ENCODE results near the gene ROBO1. TPM values are rescaled to one million over a fixed set of nuclear protein-coding genes. Genes with fewer than 3 reads are reported as not detected.
A peak's percentile ranks its signal among the peaks of the same experiment; 100 is the strongest.

ROBO1 gene
- total RNA-seq, 6 experiments from 2014 or later = 1.1 to 7.2 (median 4.3) TPM

DNA sequence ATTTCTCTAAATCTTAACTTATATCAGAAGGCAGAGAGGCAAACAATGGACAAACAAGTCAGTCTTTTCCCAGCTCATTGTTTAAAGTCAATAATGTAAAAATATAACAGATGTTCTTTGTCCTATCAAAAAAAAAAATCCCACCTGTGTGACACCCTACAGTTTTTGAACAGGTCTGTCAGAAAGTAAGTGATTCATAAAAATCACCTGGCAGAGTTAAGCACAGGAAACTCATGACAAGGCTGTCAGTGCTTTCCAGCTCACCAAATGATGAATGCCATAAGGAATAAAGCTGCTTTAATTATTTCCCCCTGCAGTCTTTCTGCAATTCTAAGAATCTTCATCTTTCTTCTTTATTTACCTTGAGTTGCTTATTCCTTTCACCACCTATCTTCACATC lies 30.3 kb downstream of the ROBO1 start:
- intact Hi-C loops (cut with DNase I) = no loop called here
- Histone ChIP-seq H3K27ac (no peak overlapping the region), H3K4me1 (no peaks in the 10 kb centered on the region), H3K36me3 (no peaks in the 10 kb centered on the region), H3K27me3 (no peaks in the 10 kb centered on the region), H3K9me3 (no peaks in the 10 kb centered on the region), H3K4me3 (no peak overlapping the region)
- TF ChIP-seq, protein P1, sequence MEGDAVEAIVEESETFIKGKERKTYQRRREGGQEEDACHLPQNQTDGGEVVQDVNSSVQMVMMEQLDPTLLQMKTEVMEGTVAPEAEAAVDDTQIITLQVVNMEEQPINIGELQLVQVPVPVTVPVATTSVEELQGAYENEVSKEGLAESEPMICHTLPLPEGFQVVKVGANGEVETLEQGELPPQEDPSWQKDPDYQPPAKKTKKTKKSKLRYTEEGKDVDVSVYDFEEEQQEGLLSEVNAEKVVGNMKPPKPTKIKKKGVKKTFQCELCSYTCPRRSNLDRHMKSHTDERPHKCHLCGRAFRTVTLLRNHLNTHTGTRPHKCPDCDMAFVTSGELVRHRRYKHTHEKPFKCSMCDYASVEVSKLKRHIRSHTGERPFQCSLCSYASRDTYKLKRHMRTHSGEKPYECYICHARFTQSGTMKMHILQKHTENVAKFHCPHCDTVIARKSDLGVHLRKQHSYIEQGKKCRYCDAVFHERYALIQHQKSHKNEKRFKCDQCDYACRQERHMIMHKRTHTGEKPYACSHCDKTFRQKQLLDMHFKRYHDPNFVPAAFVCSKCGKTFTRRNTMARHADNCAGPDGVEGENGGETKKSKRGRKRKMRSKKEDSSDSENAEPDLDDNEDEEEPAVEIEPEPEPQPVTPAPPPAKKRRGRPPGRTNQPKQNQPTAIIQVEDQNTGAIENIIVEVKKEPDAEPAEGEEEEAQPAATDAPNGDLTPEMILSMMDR (IDR thresholded peaks at IDR 0.05) = no peak
- TF ChIP-seq POLR2A (IDR thresholded peaks at IDR 0.05) = no peak
- no peak for ATAC-seq
- no peak for DNase-seq

DNA sequence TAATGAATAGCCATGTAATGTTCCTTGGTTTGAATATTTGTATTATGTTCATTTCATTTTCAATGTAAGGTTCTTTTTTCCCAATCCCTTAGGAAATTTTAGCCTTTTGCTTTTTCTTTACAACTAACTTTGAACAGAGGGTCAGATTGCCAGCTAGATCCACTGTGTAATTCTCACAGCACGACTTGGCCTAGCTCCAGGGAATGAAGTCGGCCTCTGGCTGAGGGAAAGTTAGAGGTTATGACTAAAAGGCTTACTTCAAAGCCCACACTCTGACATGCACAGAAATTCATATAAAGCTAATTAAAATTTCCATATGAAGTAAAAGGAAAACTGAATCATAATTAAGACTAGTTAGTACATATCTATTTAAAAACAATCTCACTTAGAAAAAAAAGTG lies 38.7 kb downstream of the ROBO1 start:
- Histone ChIP-seq H3K4me1 (no peaks in the 10 kb centered on the region), H3K27me3 (no peaks in the 10 kb centered on the region), H3K27ac (no peak overlapping the region), H3K9me3 (no peaks in the 10 kb centered on the region), H3K4me3 (no peak overlapping the region), H3K36me3 (no peaks in the 10 kb centered on the region)
- ATAC-seq (peak in 1 of 4 donors; percentile 37), DNase-seq (peak in 1 of 3 donors; percentile 35)
- intact Hi-C loops (cut with DNase I) = no loop called here
- TF ChIP-seq, protein P1 (IDR thresholded peaks at IDR 0.05) = no peak
- TF ChIP-seq POLR2A (IDR thresholded peaks at IDR 0.05) = no peak
- 28% methylated on average over 2 of the region's 2 CpGs for WGBS (ENCODE audit: insufficient coverage, low coverage, low lambda C conversion rate, missing lambda C conversion rate)

GRCh38 chr3:79726786-79727185 lies 41.0 kb downstream of the ROBO1 start:
- ATAC-seq = no peak
- no peak for TF ChIP-seq POLR2A (IDR thresholded peaks at IDR 0.05)
- TF ChIP-seq, protein P1 (IDR thresholded peaks at IDR 0.05) = no peak

GRCh38 chr3:79724206-79724605 lies 43.6 kb downstream of the ROBO1 start:
- H3K27ac ChIP-seq = no peak overlapping the region
- 29% methylated on average over 9 of the region's 9 CpGs for WGBS (ENCODE audit: insufficient coverage, low coverage, low lambda C conversion rate, missing lambda C conversion rate)
- H3K4me1 ChIP-seq = no peaks in the 10 kb centered on the region
- no peaks in the 10 kb centered on the region for H3K27me3 ChIP-seq
- H3K4me3 ChIP-seq = no peak overlapping the region
- intact Hi-C loops (cut with DNase I) = no loop called here
- peak in 1 of 3 donors; percentile 21 for DNase-seq
- TF ChIP-seq, protein P1 (IDR thresholded peaks at IDR 0.05) = peak; percentile 16 to 36 (median 30)
- TF ChIP-seq POLR2A (IDR thresholded peaks at IDR 0.05) = no peak
- H3K9me3 ChIP-seq = no peaks in the 10 kb centered on the region
- ATAC-seq = peak; percentile 45 to 49 (median 49)
- H3K36me3 ChIP-seq = no peaks in the 10 kb centered on the region

More at GRCh38 chr3:79726786-79727185, 41.0 kb downstream of the ROBO1 start:
- no peak for DNase-seq
- Histone ChIP-seq H3K27me3 (no peaks in the 10 kb centered on the region), H3K4me1 (no peaks in the 10 kb centered on the region), H3K36me3 (no peaks in the 10 kb centered on the region), H3K9me3 (no peaks in the 10 kb centered on the region), H3K27ac (no peak overlapping the region), H3K4me3 (no peak overlapping the region)
- 50% methylated on average over 1 of the region's 1 CpG for WGBS (ENCODE audit: insufficient coverage, low coverage, low lambda C conversion rate, missing lambda C conversion rate)
- intact Hi-C loops (cut with DNase I) = no loop called here

- H3K27me3 ChIP-seq = no peaks in the 10 kb centered on the region
- intact Hi-C loops (cut with DNase I) = no loop called here
- WGBS (ENCODE audit: insufficient coverage, low coverage, low lambda C conversion rate, missing lambda C conversion rate) = 79% methylated on average over 1 of the region's 1 CpG
Measured at GRCh38 chr3:79690072-79690471, 77.7 kb downstream of the ROBO1 start.

More at GRCh38 chr3:79690072-79690471, 77.7 kb downstream of the ROBO1 start:
- no peaks in the 10 kb centered on the region for H3K36me3 ChIP-seq
- ATAC-seq = no peak
- DNase-seq = no peak
- no peak for TF ChIP-seq POLR2A (IDR thresholded peaks at IDR 0.05)
- TF ChIP-seq, protein P1 (IDR thresholded peaks at IDR 0.05) = no peak
- H3K9me3 ChIP-seq = no peaks in the 10 kb centered on the region
- H3K4me3 ChIP-seq = no peak overlapping the region
- H3K4me1 ChIP-seq = no peaks in the 10 kb centered on the region
- no peak overlapping the region for H3K27ac ChIP-seq

All from right lobe of liver (tissue), 6 donors.